Tibial nerve (tissue), 4 donors: Measurements from ENCODE around the gene PAX8.

Experiments used
- CTCF ChIP-seq, 5 experiments: fragments of 200-600 bp in 3 of 5; fragments of 450-650 bp in 2 of 5; sonication (generic) in 3 of 5; IDR thresholded peaks; one replicate each; pipeline ENCODE4 v1.5.1; 2016 to 2019; ENCODE audit warnings: antibody characterized with exemption in 5 of 5, mild to moderate bottlenecking in 3 of 5, moderate library complexity in 2 of 5
- EP300 ChIP-seq, 2 donors: sonication (generic); formaldehyde crosslinking; IDR thresholded peaks; one replicate each; pipeline ENCODE4 v1.6.1; 2017; ENCODE audit warnings: antibody characterized with exemption in 2 of 2, mild to moderate bottlenecking in 1 of 2
- POLR2A ChIP-seq, 2 donors: fragments of 450-650 bp; IDR thresholded peaks; one replicate each; pipeline ENCODE4 v1.6.1; 2017; ENCODE audit warnings: antibody characterized with exemption in 2 of 2, mild to moderate bottlenecking in 2 of 2, moderate library complexity in 2 of 2

GRCh38 chr2:113275556-113276215 is 3.0 kb downstream of the PAX8 start:
- TF ChIP-seq POLR2A (IDR thresholded peaks at IDR 0.05) (no peak), CTCF (IDR thresholded peaks at IDR 0.05) (no peak), EP300 (IDR thresholded peaks at IDR 0.05) (no peak)
